Neuronal stem cell (in vitro differentiated cells): Measurements from ENCODE around the gene LAMP1. TPM values are rescaled to one million over a fixed set of nuclear protein-coding genes. Genes with fewer than 3 reads are reported as not detected.
"Not testable (repeated sequence)": the region's sequence is repeated elsewhere in the genome, so short reads cannot be mapped to it uniquely, and the experiment has no call there.

Source experiments
- DNase-seq: peaks from one replicate; pipeline ENCODE4 v3.0.0-alpha.2; 2013; ENCODE audit warnings: low spot score
- H2AFZ ChIP-seq: one replicate; pipeline ENCODE4 v1.6.1; 2013; ENCODE audit warnings: mild to moderate bottlenecking, low read length, inconsistent platforms
- H2AK5ac ChIP-seq: 2 replicates; pipeline ENCODE4 v1.6.1; 2013; ENCODE audit warnings: low read depth, mild to moderate bottlenecking, inconsistent platforms, low read length, moderate library complexity, mixed read lengths
- H2BK120ac ChIP-seq: 2 replicates; pipeline ENCODE4 v1.6.1; 2013; ENCODE audit warnings: low read depth, mild to moderate bottlenecking, inconsistent platforms, low read length, moderate library complexity, mixed read lengths
- H2BK12ac ChIP-seq: one replicate; pipeline ENCODE4 v1.6.1; 2013; ENCODE audit warnings: low read length, inconsistent platforms
- H2BK15ac ChIP-seq: 2 replicates; pipeline ENCODE4 v1.6.1; 2013; ENCODE audit warnings: mild to moderate bottlenecking, low read length, inconsistent platforms, mixed read lengths
- H2BK5ac ChIP-seq: one replicate; pipeline ENCODE4 v1.6.1; 2013; ENCODE audit warnings: inconsistent platforms, mild to moderate bottlenecking, low read length, moderate library complexity
- H3K14ac ChIP-seq: one replicate; pipeline ENCODE4 v1.6.1; 2013; ENCODE audit warnings: low read length, inconsistent platforms
- H3K18ac ChIP-seq: 2 replicates; pipeline ENCODE4 v1.6.1; 2013; ENCODE audit warnings: low read length, inconsistent platforms
- H3K23ac ChIP-seq: 2 replicates; pipeline ENCODE4 v1.6.1; 2013; ENCODE audit warnings: low read depth, mild to moderate bottlenecking, mixed read lengths, low read length, inconsistent platforms; ENCODE audit not compliant: poor library complexity
- H3K27ac ChIP-seq: replicated peaks from 3 replicates; pipeline ENCODE4 v1.5.1; 2013; ENCODE audit warnings: low read length, inconsistent platforms
- H3K27me3 ChIP-seq, 3 experiments: 2 replicates each; pipeline ENCODE4 v1.6.1; 2013; ENCODE audit warnings: low read length in 3 of 3, mild to moderate bottlenecking in 2 of 3, inconsistent platforms in 1 of 3, low read depth in 1 of 3, mixed read lengths in 1 of 3, moderate library complexity in 1 of 3; ENCODE audit not compliant: control insufficient read depth in 3 of 3, insufficient read depth in 3 of 3
- H3K36me3 ChIP-seq, 2 donors: replicated peaks in 1 of 2; 2 replicates each; pipeline ENCODE4 v1.6.1; 2013; ENCODE audit warnings: low read length in 2 of 2; ENCODE audit not compliant: control insufficient read depth in 2 of 2, insufficient read depth in 2 of 2
- H3K4ac ChIP-seq: 2 replicates; pipeline ENCODE4 v1.6.1; 2013; ENCODE audit warnings: inconsistent platforms, mild to moderate bottlenecking, low read length, moderate library complexity
- H3K4me1 ChIP-seq, 2 donors: 1 replicate in 1 of 2; 2 replicates in 1 of 2; pipeline ENCODE4 v1.6.1; 2013; ENCODE audit warnings: low read length in 2 of 2, low read depth in 1 of 2; ENCODE audit not compliant: control insufficient read depth in 2 of 2, insufficient read depth in 1 of 2
- H3K4me2 ChIP-seq: one replicate; pipeline ENCODE4 v1.6.1; 2013; ENCODE audit warnings: mild to moderate bottlenecking, low read length, inconsistent platforms; ENCODE audit not compliant: insufficient read depth, poor library complexity, severe bottlenecking
- H3K4me3 ChIP-seq, 2 donors: 2 replicates each; pipeline ENCODE4 v1.5.1; 2013; ENCODE audit warnings: low read length in 2 of 2, mild to moderate bottlenecking in 2 of 2, inconsistent platforms in 1 of 2, moderate library complexity in 1 of 2
- H3K79me1 ChIP-seq: one replicate; pipeline ENCODE4 v1.6.1; 2013; ENCODE audit warnings: low read depth, mild to moderate bottlenecking, inconsistent platforms, low read length, moderate library complexity
- H3K9ac ChIP-seq: one replicate; pipeline ENCODE4 v1.6.1; 2013; ENCODE audit warnings: mild to moderate bottlenecking, low read depth, low read length, inconsistent platforms; ENCODE audit not compliant: poor library complexity
- H3K9me3 ChIP-seq, 2 donors: replicated peaks in 1 of 2; 2 replicates each; pipeline versions ENCODE3 to v1.6.1; 2013; ENCODE audit warnings: low read length in 2 of 2, mild to moderate bottlenecking in 2 of 2, inconsistent platforms in 1 of 2, low read depth in 1 of 2, mixed read lengths in 1 of 2, moderate library complexity in 1 of 2; ENCODE audit not compliant: control insufficient read depth in 2 of 2, insufficient read depth in 1 of 2
- H4K8ac ChIP-seq: one replicate; pipeline ENCODE4 v1.6.1; 2013; ENCODE audit warnings: low read depth, mild to moderate bottlenecking, inconsistent platforms, low read length, moderate library complexity
- H4K91ac ChIP-seq: one replicate; pipeline ENCODE4 v1.6.1; 2013; ENCODE audit warnings: low read length, low read depth, mild to moderate bottlenecking, inconsistent platforms; ENCODE audit not compliant: poor library complexity
- WGBS, 2 donors: extraction: QIAGEN DNeasy Blood & Tissue Kit; methylation state at CpG; one replicate each; pipeline ENCODE4 v1.1.7; 2013; ENCODE audit warnings: missing lambda C conversion rate in 2 of 2, mixed read lengths in 1 of 2; ENCODE audit not compliant: insufficient read length in 2 of 2, insufficient replicate concordance in 1 of 2; ENCODE audit errors: extremely low coverage in 2 of 2; 5-methylcytosine and 5-hydroxymethylcytosine counted together
- small RNA-seq: library from polyadenylated mRNA; stranded (forward); fragments of <200 nt; extraction: miRNeasy Mini kit (QIAGEN cat#:217004); gene quantifications from one replicate; pipeline ENCODE3, GENCODE V24; 2013; ENCODE audit not compliant: insufficient read depth

Gene LAMP1

GRCh38 chr13:113371701-113372100, 74.7 kb downstream of the LAMP1 start:
- not testable (repeated sequence) for H3K18ac ChIP-seq, H2BK120ac ChIP-seq, H2BK15ac ChIP-seq, H3K9me3 ChIP-seq, H3K4ac ChIP-seq, H3K79me1 ChIP-seq, H3K27ac ChIP-seq, DNase-seq, H2BK5ac ChIP-seq, H3K9ac ChIP-seq, H3K27me3 ChIP-seq, H3K36me3 ChIP-seq, H3K14ac ChIP-seq, H3K4me3 ChIP-seq, H2AFZ ChIP-seq, H3K23ac ChIP-seq, H3K4me1 ChIP-seq, H4K91ac ChIP-seq, H2BK12ac ChIP-seq, H2AK5ac ChIP-seq, H3K4me2 ChIP-seq, H4K8ac ChIP-seq
- no CpG with 5 or more reads among the region's 3 CpGs for WGBS, 2 donors

Small RNAs within 50 kb of the gene (small RNA-seq; reads per million reads assigned to genes)
- not detected for gene MIR8075
